HPDE6-E6E7 (cell line): ENCODE results near the gene GK.
"Not testable (repeated sequence)": the region's sequence is repeated elsewhere in the genome, so short reads cannot be mapped to it uniquely, and the experiment has no call there.

Experiments used
- DNase-seq: peaks from one replicate; pipeline ENCODE4 v3.0.0; 2011; ENCODE audit warnings: missing footprints; ENCODE audit errors: extremely low spot score

GK gene

GRCh38 chrX:30653415-30654131 is at the start of gene GK:
Gene GK, plus strand, starts transcription at chrX:30653423. Its CDS starts 115 bp downstream, at chrX:30653538.
- DNase-seq: no peak

GRCh38 chrX:30607155-30607554 is 46.1 kb upstream of the GK start:
- DNase-seq: no peak

- no peak for DNase-seq
Measured at GRCh38 chrX:30610026-30610425, 43.2 kb upstream of the GK start.

- no peak for DNase-seq
Measured at GRCh38 chrX:30612250-30612655, 41.0 kb upstream of the GK start.

GRCh38 chrX:30613721-30614120 is 39.5 kb upstream of the GK start:
- no peak for DNase-seq

GRCh38 chrX:30615229-30615628 is 38.0 kb upstream of the GK start:
- no peak for DNase-seq

- no peak for DNase-seq
Measured at GRCh38 chrX:30618160-30618765, 35.0 kb upstream of the GK start.

- no peak for DNase-seq
Measured at GRCh38 chrX:30620125-30620524, 33.1 kb upstream of the GK start.

- peak; percentile 64 for DNase-seq
Measured at GRCh38 chrX:30620980-30621618, 32.1 kb upstream of the GK start.

- no peak for DNase-seq
Measured at GRCh38 chrX:30622361-30622760, 30.9 kb upstream of the GK start.

GRCh38 chrX:30626402-30626801 is 26.8 kb upstream of the GK start:
- DNase-seq: no peak

GRCh38 chrX:30627818-30628652 is 25.2 kb upstream of the GK start:
- no peak for DNase-seq

GRCh38 chrX:30634070-30634469 is 19.2 kb upstream of the GK start:
- DNase-seq: not testable (repeated sequence)

- DNase-seq: no peak
Measured at GRCh38 chrX:30635630-30636029, 17.6 kb upstream of the GK start.

GRCh38 chrX:30637874-30638815 is 15.1 kb upstream of the GK start:
- DNase-seq: no peak

- DNase-seq: not testable (repeated sequence)
Measured at GRCh38 chrX:30639702-30640101, 13.5 kb upstream of the GK start.

GRCh38 chrX:30642642-30643041 is 10.6 kb upstream of the GK start:
- no peak for DNase-seq

GRCh38 chrX:30643313-30643821 is 9.9 kb upstream of the GK start:
- no peak for DNase-seq

- DNase-seq: peak; percentile 25
Measured at GRCh38 chrX:30649859-30650258, 3.4 kb upstream of the GK start.

GRCh38 chrX:30652527-30653414 is 452 bp upstream of the GK start:
- peak; percentile 80 for DNase-seq
